Retina (tissue), 1 donor: ENCODE measurements around the gene RBBP6.
A peak's percentile ranks its signal among the peaks of the same experiment; 100 is the strongest.
"Not testable (repeated sequence)": the region's sequence is repeated elsewhere in the genome, so short reads cannot be mapped to it uniquely, and the experiment has no call there.

Experiments used
- DNase-seq: peaks from one replicate; pipeline ENCODE4 v3.0.0-alpha.2; 2016

RBBP6 gene

GRCh38 chr16:24539295-24539849, at the start of gene RBBP6:
Gene RBBP6, plus strand, starts transcription at chr16:24539566. Its CDS starts 1,061 bp downstream, at chr16:24540627.
- DNase-seq: peak; percentile 100

DNA sequence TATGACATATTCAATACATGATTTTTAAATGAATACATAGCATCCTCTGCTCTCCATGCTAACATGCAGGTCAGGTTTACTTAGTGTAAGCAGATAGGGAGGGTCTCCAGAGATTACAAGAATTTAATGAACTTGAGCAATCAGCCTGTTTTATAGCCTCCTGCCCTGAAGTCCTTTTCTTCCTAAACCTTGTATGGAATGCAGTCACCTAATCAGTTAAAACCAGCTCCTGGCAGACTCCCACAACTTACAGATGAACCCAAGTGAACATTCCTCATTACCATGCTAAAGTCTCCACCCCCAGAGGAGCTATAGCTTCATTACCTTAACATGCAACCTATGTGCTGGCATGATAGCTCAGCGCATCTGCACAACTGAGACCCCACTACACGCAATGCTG, 48.5 kb upstream of the RBBP6 start:
- no peak for DNase-seq

GRCh38 chr16:24491731-24492130, 47.6 kb upstream of the RBBP6 start:
- DNase-seq: no peak

GRCh38 chr16:24493821-24494220, 45.5 kb upstream of the RBBP6 start:
- DNase-seq: no peak

DNA sequence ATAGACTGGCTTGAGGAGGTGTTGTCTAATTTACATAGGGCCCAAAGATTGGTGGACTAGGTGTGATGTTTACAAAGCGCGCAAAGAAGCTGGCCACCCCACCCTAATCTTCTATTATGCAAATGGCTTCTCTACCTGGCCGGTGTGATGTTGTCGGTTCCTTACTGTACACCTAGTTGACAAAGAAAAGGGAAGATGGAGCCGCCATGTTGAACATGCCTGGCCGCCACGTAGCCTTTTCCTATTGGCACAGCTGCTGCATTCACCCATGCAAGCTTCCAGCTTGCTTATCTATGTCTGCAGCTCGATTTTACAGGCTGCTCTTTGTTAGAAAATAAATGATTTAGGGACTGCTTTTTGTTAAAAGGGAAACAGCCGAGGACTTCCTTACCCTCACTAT, 44.2 kb upstream of the RBBP6 start:
- not testable (repeated sequence) for DNase-seq

- DNase-seq: no peak
Measured at GRCh38 chr16:24497440-24497839, 41.9 kb upstream of the RBBP6 start.

- peak; percentile 71 for DNase-seq
Measured at GRCh38 chr16:24499193-24499814, 40.1 kb upstream of the RBBP6 start.

GRCh38 chr16:24504472-24505345, 34.7 kb upstream of the RBBP6 start:
- DNase-seq: peak; percentile 82

DNA sequence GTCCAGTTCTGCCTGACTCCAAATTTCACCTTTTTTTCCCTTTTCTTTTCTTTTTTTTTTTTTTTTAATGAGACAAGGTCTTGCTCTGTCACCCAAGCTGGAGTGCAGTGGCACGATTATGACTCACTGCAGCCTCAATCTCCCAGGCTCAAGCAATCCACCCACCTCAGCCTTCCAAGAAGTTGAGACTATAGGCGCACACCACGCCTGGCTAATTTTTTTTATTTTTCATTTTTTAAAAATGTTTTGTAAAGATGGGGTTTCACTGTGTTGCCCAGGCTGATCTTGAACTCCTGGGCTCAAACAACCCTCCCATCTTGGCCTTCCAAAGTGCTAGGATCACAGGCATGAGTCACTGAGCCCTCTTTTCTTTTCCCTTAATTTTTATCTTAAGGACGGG, 33.4 kb upstream of the RBBP6 start:
- DNase-seq: no peak

DNA sequence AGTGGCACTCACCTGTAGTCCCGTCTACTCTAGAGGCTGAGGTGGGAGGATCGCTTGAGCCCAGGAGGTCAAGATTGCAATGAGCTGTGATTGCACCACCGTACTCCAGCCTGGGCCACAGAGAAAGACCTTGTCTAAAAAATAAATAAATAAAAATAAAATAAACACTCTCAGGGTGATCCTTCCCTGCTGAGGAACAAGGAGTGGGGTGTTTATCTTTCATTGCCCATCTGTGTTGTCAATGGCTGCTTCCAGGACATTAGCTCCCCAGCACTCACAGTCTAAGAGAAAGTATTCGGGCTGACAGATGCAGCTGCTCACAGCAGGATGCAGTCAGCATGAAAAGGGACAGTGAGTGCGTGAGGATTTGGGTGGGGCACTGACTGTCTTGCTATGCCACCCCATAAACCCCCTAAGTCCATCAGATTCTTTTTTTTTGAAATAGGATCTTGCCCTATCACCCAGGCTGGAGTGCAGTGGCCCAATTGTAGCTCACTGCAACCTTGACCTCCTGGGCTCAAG, 31.3 kb upstream of the RBBP6 start:
- DNase-seq: no peak

DNA sequence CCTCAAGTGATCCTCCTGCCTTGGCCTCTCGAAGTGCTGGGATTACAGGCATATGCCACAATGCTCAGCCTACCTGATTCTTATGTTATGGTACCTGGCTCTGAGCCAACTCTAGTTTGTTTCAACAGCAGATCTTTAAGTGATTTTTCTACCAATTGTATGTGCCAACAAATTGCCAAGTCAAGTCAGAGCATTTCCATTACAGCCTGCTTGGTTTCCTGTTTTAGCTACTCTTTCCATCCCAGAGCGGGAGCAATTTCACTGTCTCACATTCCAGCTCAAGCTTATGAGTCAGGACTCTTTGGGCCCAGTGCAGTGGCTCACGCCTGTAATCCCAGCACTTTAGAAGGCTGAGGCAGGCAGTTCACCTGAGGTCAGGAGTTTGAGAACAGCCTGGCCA, 30.8 kb upstream of the RBBP6 start:
- no peak for DNase-seq

DNA sequence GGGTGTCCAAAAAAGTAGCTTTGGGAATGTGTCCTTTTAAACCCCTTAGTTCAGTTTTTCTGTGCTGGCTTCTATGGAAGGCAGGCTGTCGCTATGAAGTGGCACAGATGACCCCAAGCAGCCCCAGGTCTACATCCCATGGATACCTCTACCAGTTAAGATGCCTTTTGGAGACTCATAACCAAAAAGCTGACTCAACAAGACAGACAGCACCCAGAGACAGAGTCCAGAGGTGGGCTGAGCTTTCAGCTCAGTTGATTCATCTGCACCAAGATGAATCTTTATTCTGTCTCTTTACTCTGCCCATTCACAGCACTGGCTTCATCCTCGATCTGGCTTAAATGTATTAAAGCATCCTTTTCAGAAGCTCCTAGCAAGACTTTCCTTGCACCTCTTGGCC, 29.8 kb upstream of the RBBP6 start:
- no peak for DNase-seq

GRCh38 chr16:24511174-24511573, 28.2 kb upstream of the RBBP6 start:
- DNase-seq: no peak

GRCh38 chr16:24511792-24512191, 27.6 kb upstream of the RBBP6 start:
- no peak for DNase-seq

DNA sequence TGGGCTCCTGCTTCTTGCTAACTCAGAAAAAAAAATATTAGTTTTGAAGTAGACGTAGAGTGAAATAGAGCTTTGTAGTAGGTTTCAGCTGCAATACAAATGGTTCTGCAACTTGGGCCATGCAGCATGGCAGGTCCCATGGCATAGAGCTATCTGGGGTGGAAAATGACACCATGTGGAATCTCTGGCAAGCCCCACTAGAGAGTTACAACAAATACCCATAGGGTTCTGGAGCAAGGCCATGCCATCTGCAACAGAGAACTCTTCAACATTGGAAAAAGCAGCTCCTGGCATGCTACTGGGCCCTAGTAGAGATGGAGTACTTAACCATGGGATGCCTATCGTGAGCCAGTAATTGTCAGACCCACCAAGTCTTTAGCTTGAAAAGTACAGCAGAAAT, 25.3 kb upstream of the RBBP6 start:
- DNase-seq: no peak

- no peak for DNase-seq
Measured at GRCh38 chr16:24515186-24515585, 24.2 kb upstream of the RBBP6 start.

- peak; percentile 85 for DNase-seq
Measured at GRCh38 chr16:24516900-24517669, 22.3 kb upstream of the RBBP6 start.

GRCh38 chr16:24518498-24518897, 20.9 kb upstream of the RBBP6 start:
- no peak for DNase-seq

DNA sequence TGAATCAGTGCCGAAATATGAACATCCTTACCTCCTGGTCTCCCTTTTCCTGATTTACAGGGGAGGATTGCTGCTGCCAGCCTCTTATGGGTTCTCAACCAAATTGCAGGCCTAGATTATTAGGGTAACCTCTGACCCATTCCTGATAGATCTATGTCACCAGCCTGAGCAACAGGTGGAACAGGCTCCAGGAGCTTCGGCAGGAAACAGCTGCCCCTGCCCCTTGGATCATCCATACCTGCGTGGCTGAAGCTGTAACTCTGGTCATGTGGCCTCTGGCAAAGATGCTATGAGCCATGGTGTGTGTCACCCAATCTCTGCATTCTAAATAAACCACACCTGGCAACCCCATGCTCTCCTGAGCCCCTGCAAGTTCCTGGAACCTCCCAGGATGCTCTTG, 18.4 kb upstream of the RBBP6 start:
- no peak for DNase-seq

- no peak for DNase-seq
Measured at GRCh38 chr16:24522751-24523150, 16.6 kb upstream of the RBBP6 start.

DNA sequence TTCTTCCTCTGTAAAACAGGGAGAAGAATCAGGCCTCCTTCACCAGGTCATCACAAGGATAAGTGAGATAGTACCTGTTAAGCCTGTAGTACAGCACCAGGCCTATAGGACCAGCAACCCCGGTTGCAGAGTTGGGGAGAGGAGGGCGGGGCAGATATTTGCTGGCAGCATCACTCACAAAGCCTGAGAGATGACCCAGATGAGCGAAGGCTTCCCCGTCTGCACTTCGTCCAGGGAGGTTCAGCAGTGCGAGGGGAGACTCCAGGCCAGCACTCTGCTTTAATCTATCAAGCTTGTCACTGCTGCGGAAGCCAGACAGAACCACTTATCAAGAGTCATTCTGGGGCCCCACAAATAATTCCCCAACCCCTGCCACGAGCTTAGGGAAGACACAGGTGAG, 15.8 kb upstream of the RBBP6 start:
- DNase-seq: peak; percentile 23

DNA sequence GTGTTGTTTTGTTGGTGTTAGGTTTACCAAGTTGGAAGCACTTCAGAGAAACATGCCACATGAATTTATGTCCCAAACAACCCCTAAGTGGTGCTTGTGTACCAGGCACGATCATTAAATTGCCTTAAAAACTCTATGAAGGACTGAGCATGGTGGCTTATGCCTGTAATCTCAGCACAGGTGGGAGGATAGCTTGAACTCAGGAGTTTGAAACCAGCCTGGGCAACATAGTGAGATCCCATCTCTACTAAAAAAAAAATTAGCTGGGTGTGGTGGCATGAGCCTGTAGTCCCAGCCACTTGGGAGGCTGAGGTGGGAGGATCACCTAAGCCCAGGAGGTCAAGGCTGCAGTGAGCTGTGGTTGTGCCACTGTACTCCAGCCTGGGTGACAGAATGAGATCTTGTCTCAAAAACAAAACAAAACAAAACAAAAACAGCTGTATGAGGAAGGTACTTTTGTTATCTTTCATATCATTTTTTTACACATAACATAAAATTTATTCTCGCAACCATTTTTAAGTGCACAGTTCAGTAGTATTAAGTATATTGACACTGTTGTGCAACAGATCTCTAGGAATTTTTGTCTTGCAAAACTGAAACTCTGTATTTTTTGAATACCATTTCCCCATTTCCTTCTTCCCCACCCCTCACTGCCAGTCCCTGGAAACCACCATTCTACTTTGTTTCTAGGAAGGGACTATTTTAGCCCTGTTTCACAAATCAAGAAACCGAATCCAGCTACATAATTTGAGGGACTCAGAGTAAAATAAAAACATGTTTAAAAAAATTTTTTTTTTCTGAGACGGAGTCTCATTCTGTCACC, 14.3 kb upstream of the RBBP6 start:
- no peak for DNase-seq
